H1 (cell line): ENCODE data around the gene DUSP18. TPM values are rescaled to one million over a fixed set of nuclear protein-coding genes. Genes with fewer than 3 reads are reported as not detected.
A peak's percentile ranks its signal among the peaks of the same experiment; 100 is the strongest.

Experiments
- BACH1 ChIP-seq: IDR thresholded peaks from 2 replicates; pipeline ENCODE4 v1.6.1; 2012; ENCODE audit warnings: low read length, improper control_type of control experiment
- BCL11A ChIP-seq, 2 experiments: IDR thresholded peaks; one replicate each; pipeline ENCODE4 v1.6.1; 2011; ENCODE audit warnings: low read depth in 2 of 2, low read length in 2 of 2, mild to moderate bottlenecking in 2 of 2
- CBX5 ChIP-seq: fragments of 300-800, 300-1000 bp; sonication (generic); IDR thresholded peaks from 2 replicates; pipeline ENCODE4 v1.7.1; 2016; ENCODE audit warnings: antibody characterized with exemption, low read length, low read depth
- CHD1 ChIP-seq: IDR thresholded peaks from 2 replicates; pipeline ENCODE4 v1.6.1; 2012; ENCODE audit warnings: low read depth, low read length, improper control_type of control experiment
- CHD2 ChIP-seq: IDR thresholded peaks from 2 replicates; pipeline ENCODE4 v1.6.1; 2012; ENCODE audit warnings: low read length, improper control_type of control experiment
- CTBP2 ChIP-seq: IDR thresholded peaks from 2 replicates; pipeline ENCODE4 v1.7.0; 2011; ENCODE audit warnings: borderline replicate concordance, mild to moderate bottlenecking, moderate library complexity, mixed read lengths, low read length; ENCODE audit not compliant: insufficient read depth, insufficient read length
- EGR1 ChIP-seq: IDR thresholded peaks from 2 replicates; pipeline ENCODE4 v1.6.1; 2011; ENCODE audit warnings: low read depth, low read length, borderline replicate concordance
- EP300 ChIP-seq, 2 experiments: IDR thresholded peaks; 1 replicate in 1 of 2; 2 replicates in 1 of 2; pipeline ENCODE4 v1.6.1; 2011 to 2012; ENCODE audit warnings: low read depth in 2 of 2, low read length in 2 of 2, mild to moderate bottlenecking in 2 of 2, borderline replicate concordance in 1 of 2, inconsistent platforms in 1 of 2, moderate library complexity in 1 of 2
- EZH2 ChIP-seq: fragments of 200-600 bp; sonication (generic); IDR thresholded peaks from 2 replicates; pipeline ENCODE4 v1.7.1; 2012; ENCODE audit warnings: low read depth, mild to moderate bottlenecking, moderate library complexity, low read length, inconsistent platforms; ENCODE audit not compliant: severe bottlenecking
- GABPA ChIP-seq: IDR thresholded peaks from 2 replicates; pipeline ENCODE4 v1.6.1; 2011; ENCODE audit warnings: mild to moderate bottlenecking, low read length, moderate library complexity, borderline replicate concordance; ENCODE audit not compliant: insufficient read depth
- HDAC6 ChIP-seq: IDR thresholded peaks from one replicate; pipeline ENCODE4 v1.7.1; 2012; ENCODE audit warnings: low read depth, mild to moderate bottlenecking, inconsistent platforms, low read length, moderate library complexity
- JUN ChIP-seq: IDR thresholded peaks from 2 replicates; pipeline ENCODE4 v1.6.1; 2011; ENCODE audit warnings: low read depth, mild to moderate bottlenecking, improper control_type of control experiment, low read length
- NRF1 ChIP-seq: IDR thresholded peaks from 2 replicates; pipeline ENCODE4 v1.6.1; 2011; ENCODE audit warnings: mild to moderate bottlenecking, low read depth, low read length, improper control_type of control experiment
- POLR2A ChIP-seq, 2 experiments: IDR thresholded peaks; 1 replicate in 1 of 2; 2 replicates in 1 of 2; pipeline ENCODE4 v1.6.1; 2011; ENCODE audit warnings: low read depth in 2 of 2, low read length in 2 of 2, mild to moderate bottlenecking in 2 of 2; ENCODE audit errors: control extremely low read depth in 1 of 2
- POLR2AphosphoS5 ChIP-seq: IDR thresholded peaks from 2 replicates; pipeline ENCODE4 v1.6.1; 2011; ENCODE audit warnings: low read depth, low read length
- RBBP5 ChIP-seq: IDR thresholded peaks from 2 replicates; pipeline ENCODE4 v1.7.1; 2012; ENCODE audit warnings: low read depth, mild to moderate bottlenecking, inconsistent platforms, low read length, moderate library complexity, borderline replicate concordance
- RFX5 ChIP-seq: IDR thresholded peaks from 2 replicates; pipeline ENCODE4 v1.6.1; 2011; ENCODE audit warnings: low read depth, low read length, improper control_type of control experiment, borderline replicate concordance
- RNF2 ChIP-seq: fragments of 200-900, 300-1000 bp; sonication (generic); IDR thresholded peaks from 2 replicates; pipeline ENCODE4 v1.7.1; 2016; ENCODE audit warnings: borderline replicate concordance, low read depth, mild to moderate bottlenecking, antibody characterized with exemption, low read length; ENCODE audit not compliant: poor library complexity, severe bottlenecking; ENCODE audit errors: missing control alignments
- SIN3A ChIP-seq, 2 experiments: IDR thresholded peaks in 1 of 2; conservative IDR thresholded peaks in 1 of 2; 2 replicates each; pipeline ENCODE4 v1.6.1; 2011 to 2012; ENCODE audit warnings: low read length in 2 of 2, improper control_type of control experiment in 1 of 2, low read depth in 1 of 2, mild to moderate bottlenecking in 1 of 2
- SIX5 ChIP-seq: IDR thresholded peaks from 2 replicates; pipeline ENCODE4 v1.6.1; 2011; ENCODE audit warnings: mild to moderate bottlenecking, low read depth, low read length
- SP4 ChIP-seq: IDR thresholded peaks from 2 replicates; pipeline ENCODE4 v1.6.1; 2012; ENCODE audit warnings: low read length, inconsistent platforms
- YY1 ChIP-seq: IDR thresholded peaks from 2 replicates; pipeline ENCODE4 v1.6.1; 2011; ENCODE audit warnings: low read depth, mild to moderate bottlenecking, low read length
- polyA plus RNA-seq, 7 experiments: library from polyadenylated mRNA; depleted of rRNA in 3 of 7; stranded (reverse) in 5 of 7; unstranded in 2 of 7; fragments of >200 nt in 5 of 7; fragments of 200-250 nt in 2 of 7; gene quantifications; 1 replicate in 5 of 7; 2 replicates in 1 of 7; 4 replicates in 1 of 7; pipeline versions ENCODE4 v1.2.1 to v1.2.3, GENCODE V29; 2011 to 2013; ENCODE audit warnings: missing spikeins in 2 of 7, mixed read lengths in 2 of 7
- total RNA-seq: library from RNA; stranded (reverse); fragmentation: NEBNext Ultra II Directional; extraction: Animal tissue kit (Norgen Biotek cat#: 25700); gene quantifications from 2 replicates; pipeline ENCODE4 v1.2.1, GENCODE V29; 2021
- TF ChIP-seq, protein P1 (sequence below): IDR thresholded peaks from 2 replicates; pipeline ENCODE4 v1.6.1; 2012; ENCODE audit warnings: low read length, inconsistent platforms

DUSP18 gene
- total and polyA plus RNA-seq, 2 of the 8 experiments (the other 6 are each of a cell fraction or from before 2014, with no cell fraction given) = 2.6 to 7.3 TPM

DNA sequence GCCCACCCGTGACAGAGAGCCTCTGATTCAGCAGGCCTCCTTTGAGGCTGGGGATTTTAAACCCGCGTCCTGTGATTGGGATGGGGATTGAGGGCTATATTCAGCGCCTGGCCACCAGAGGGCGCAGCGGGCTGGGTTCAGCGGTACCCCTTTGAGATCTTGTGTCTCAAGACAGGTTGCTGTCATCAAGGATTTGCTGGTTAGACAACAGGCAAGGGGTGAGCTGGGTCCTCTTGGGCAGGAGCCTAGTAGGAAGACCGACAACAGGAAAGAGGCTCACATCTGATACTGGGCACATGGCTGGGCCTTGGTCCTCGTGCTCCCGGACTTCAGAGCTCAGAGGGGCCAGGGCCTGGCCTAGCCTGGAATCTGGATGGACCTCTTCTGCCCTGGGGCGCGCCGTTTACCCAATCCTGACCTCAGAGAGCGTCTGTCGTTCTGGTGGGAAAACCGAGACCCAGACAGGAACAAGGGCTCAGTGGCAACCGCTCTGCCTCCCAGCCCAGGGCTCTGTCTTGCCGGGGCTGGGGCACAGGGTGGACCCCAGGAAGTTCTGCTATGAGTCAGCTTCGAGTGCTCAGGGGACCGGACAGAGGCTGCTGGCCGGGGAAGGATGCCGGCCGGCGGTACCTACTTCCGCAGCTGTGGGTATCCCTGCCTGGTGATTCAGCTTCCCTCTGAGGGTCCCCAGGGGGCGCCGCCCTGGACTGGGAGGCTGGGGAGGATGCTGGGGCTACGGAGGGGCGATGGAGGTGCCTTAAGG, 33.0 kb downstream of the DUSP18 start (continued):
- TF ChIP-seq RNF2 (no peak), SIX5 (no peak), RBBP5 (no peak), BACH1 (peak; percentile 90), POLR2A (IDR thresholded peaks at IDR 0.05; ENCODE audit: control extremely low read depth in 1 of 2, low read depth in 2 of 2, low read length in 2 of 2) (no peak), YY1 (0 out of 2 replicates have a peak, but pooled peaks have one; percentile 32), POLR2AphosphoS5 (no peak), EGR1 (no peak), CBX5 (no peak), RFX5 (no peak), CHD2 (no peak), HDAC6 (no peak), JUN (no peak), CHD1 (no peak), NRF1 (no peak), CTBP2 (peak; percentile 20), SIN3A (conservative IDR thresholded peaks at IDR 0.05 in 1 of 2, IDR thresholded peaks at IDR 0.05 in 1 of 2; ENCODE audit: low read depth in 1 of 2, low read length in 2 of 2) (peak; percentile 72 to 94; a peak in 2 of 4 replicates), EZH2 (no peak), EP300 (IDR thresholded peaks at IDR 0.05; ENCODE audit: borderline replicate concordance in 1 of 2, low read depth in 2 of 2, low read length in 2 of 2) (no peak), BCL11A (IDR thresholded peaks at IDR 0.05; ENCODE audit: low read depth in 2 of 2, low read length in 2 of 2) (no peak), SP4 (peak; percentile 37; the same call in 1 of the 2 replicates), GABPA (no peak)
- TF ChIP-seq, protein P1, sequence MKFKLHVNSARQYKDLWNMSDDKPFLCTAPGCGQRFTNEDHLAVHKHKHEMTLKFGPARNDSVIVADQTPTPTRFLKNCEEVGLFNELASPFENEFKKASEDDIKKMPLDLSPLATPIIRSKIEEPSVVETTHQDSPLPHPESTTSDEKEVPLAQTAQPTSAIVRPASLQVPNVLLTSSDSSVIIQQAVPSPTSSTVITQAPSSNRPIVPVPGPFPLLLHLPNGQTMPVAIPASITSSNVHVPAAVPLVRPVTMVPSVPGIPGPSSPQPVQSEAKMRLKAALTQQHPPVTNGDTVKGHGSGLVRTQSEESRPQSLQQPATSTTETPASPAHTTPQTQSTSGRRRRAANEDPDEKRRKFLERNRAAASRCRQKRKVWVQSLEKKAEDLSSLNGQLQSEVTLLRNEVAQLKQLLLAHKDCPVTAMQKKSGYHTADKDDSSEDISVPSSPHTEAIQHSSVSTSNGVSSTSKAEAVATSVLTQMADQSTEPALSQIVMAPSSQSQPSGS = no peak
